HG03039 (cell line): ENCODE measurements around the gene RPS21.

Source experiments
- ATAC-seq: cut with Tn5 transposase; IDR thresholded peaks from one replicate; pipeline ENCODE4 v1.9.1; 2021; ENCODE audit warnings: mild to moderate bottlenecking, moderate library complexity; ENCODE audit not compliant: unreplicated experiment

The RPS21 gene

GRCh38 chr20:62376112-62377063 lies 10.5 kb upstream of the RPS21 start:
- ATAC-seq, result no peak

GRCh38 chr20:62377064-62377461 lies 9.8 kb upstream of the RPS21 start:
- no peak for ATAC-seq

GRCh38 chr20:62377615-62378178 lies 9.2 kb upstream of the RPS21 start:
- no peak for ATAC-seq

- ATAC-seq, result no peak
Measured at GRCh38 chr20:62378215-62378614, 8.7 kb upstream of the RPS21 start.

- ATAC-seq, result no peak
Measured at GRCh38 chr20:62381202-62381797, 5.6 kb upstream of the RPS21 start.

GRCh38 chr20:62381842-62382241 lies 5.1 kb upstream of the RPS21 start:
- ATAC-seq, result no peak

- ATAC-seq, result peak; percentile 52
Measured at GRCh38 chr20:62382306-62383198, 4.4 kb upstream of the RPS21 start.

- no peak for ATAC-seq
Measured at GRCh38 chr20:62387219-62387913, 463 bp downstream of the RPS21 start.

GRCh38 chr20:62387933-62388635 lies 1.2 kb downstream of the RPS21 start:
- ATAC-seq, result no peak

GRCh38 chr20:62388839-62389600 lies 2.1 kb downstream of the RPS21 start:
- ATAC-seq, result no peak

GRCh38 chr20:62389601-62390087 lies 2.7 kb downstream of the RPS21 start:
- ATAC-seq, result no peak

GRCh38 chr20:62390317-62391164 lies 3.6 kb downstream of the RPS21 start:
- no peak for ATAC-seq

- no peak for ATAC-seq
Measured at GRCh38 chr20:62391165-62392076, 4.5 kb downstream of the RPS21 start.

GRCh38 chr20:62392077-62392418 lies 5.1 kb downstream of the RPS21 start:
- no peak for ATAC-seq

GRCh38 chr20:62392621-62393334 lies 5.9 kb downstream of the RPS21 start:
- no peak for ATAC-seq

GRCh38 chr20:62393335-62393665 lies 6.4 kb downstream of the RPS21 start:
- no peak for ATAC-seq
